GM21737 (cell line): ENCODE results near the gene UNC13D.
"Not testable (repeated sequence)": the region's sequence is repeated elsewhere in the genome, so short reads cannot be mapped to it uniquely, and the experiment has no call there.

Experiments used
- ATAC-seq: cut with Tn5 transposase; IDR thresholded peaks from one replicate; pipeline ENCODE4 v1.9.1; 2021; ENCODE audit warnings: mild to moderate bottlenecking, moderate library complexity; ENCODE audit not compliant: unreplicated experiment

UNC13D gene

GRCh38 chr17:75822119-75822799 lies 21.9 kb downstream of the UNC13D start:
- ATAC-seq = no peak

DNA sequence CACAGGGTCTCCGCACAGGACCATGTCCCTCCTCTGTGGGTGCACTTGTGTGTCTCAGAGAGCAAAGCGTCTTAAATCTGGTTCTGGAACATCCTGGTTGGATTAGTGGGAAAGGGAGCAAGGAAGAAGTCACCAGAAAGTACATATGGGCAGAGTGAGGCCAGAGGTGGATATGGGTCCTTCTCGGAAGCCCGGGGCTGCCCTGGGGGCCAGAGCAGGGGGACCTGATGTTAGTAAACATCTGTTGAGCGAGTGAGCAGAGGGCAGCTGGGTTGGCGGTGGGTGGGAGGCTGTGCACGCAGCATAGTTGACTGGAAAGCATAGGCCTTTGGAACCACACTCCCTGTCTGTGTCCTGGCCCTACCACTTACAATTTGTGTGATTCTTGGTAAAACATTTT lies 22.7 kb downstream of the UNC13D start:
- ATAC-seq = no peak

- ATAC-seq = no peak
Measured at GRCh38 chr17:75820094-75821080, 23.8 kb downstream of the UNC13D start.

DNA sequence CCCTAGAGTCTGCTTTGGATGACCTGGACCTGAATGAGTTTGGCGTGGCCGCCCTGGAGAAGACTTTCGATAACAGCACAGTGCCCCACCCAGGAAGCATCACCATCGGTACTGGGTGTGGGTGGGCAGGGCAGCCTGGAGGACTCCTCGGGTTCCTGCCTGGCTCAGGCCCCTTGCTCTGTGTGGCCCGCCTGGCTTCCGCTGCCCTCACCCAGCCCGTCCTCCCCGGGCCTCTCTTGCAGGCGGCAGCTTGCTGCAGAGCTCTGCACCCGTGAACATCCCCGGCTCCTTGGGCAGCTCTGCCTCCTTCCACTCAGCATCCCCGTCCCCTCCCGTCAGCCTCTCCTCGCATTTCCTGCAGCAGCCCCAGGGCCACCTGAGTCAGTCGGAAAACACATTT lies 24.5 kb downstream of the UNC13D start:
- no peak for ATAC-seq

DNA sequence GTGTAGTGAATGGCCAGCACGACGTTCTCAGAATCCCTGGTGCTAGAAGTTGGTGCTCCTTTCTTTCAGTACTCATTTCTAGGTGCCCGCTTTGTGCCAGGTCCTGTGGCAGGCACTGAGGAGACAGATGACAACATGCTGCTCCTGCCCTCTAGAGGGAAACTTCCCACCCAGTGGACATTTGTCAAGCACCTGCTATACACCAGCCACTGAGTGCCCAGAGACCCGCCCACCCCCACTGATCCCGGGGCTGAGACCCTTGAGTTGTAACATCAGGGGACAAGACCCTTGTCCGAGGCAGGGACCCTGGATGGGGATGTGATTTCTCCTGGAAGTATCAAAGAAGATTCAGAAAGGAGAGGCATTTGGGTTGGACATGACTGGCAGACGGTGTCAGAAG lies 25.1 kb downstream of the UNC13D start:
- no peak for ATAC-seq

- ATAC-seq = no peak
Measured at GRCh38 chr17:75818326-75818885, 25.8 kb downstream of the UNC13D start.

GRCh38 chr17:75817571-75817970 lies 26.6 kb downstream of the UNC13D start:
- ATAC-seq = no peak

DNA sequence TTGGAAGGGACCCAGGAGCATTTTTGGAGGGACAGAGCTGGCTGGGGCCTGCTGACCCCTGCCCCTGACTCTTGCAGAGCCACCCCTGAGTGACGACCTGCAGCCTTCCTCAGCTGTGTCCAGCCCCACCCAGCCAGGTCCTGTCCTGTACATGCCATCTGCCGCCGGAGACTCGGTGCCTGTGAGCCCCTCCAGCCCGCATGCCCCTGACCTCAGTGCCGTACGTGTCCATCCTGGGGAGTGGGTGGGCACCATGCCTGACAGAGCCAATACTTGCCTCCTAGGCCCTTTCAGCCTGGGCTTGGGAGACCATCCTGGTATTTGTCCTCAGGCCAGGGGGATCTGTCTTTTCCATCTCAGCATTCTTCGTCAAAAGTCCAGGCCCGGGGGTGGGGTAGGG lies 27.5 kb downstream of the UNC13D start:
- no peak for ATAC-seq

DNA sequence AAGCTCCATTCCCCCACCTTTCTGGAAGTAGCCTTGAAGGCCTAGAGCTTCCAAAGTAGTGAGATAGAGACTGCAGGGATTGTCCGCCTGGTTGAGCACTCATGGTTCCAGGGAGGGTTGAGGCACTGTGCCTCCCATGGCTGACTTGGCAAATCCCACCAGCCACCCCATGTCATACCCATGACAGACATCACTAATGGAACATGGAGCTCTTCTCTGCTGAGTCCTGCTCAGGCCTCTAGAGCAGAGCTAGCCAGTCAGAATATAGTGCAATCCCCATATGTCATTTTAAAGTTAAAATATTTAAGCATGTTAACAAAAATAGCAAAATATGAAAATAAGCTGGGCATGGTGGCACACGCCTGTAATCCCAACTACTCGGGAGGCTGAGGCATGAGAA lies 28.8 kb downstream of the UNC13D start:
- no peak for ATAC-seq

DNA sequence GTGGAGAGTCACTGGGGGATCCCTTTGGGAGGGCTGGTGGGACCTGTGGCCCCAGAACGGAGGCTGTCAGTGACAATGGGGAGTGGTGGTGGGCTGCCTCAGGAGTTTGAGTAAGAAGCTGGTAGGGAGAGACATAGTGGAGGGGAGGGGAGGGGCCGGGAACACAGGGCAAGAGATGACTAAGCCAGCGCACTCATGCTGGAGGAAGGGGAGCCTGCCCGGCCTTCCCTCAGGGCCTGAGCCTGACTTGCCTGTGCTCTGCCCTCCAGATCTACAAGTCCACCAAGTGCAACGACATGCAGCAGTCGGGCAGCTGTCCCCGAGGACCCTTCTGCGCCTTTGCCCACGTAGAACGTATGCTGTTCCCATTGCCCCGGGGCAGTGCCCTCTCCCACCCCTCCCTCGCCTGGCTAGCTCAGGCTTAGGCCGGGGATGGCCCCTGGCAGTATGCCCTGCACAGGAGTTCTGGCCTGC lies 29.3 kb downstream of the UNC13D start:
- no peak for ATAC-seq

DNA sequence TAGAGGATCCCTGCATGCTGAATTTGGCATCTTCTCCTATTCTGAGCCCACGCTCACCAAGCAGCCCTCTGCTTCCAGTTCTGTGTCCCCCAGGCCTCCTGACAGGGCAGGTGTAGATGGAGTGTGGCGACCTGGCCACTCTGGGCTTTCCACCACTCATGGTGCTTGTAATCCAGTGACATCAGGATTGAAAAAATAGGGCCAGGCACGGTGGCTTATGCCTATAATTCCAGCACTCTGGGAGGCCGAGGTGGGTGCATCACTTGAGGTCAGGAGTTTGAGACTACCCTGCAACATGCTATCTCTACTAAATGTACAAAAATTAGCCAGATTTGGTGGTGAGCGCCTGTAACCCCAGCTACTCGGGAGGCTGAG lies 30.2 kb downstream of the UNC13D start:
- no peak for ATAC-seq

- ATAC-seq = no peak
Measured at GRCh38 chr17:75813081-75814020, 30.9 kb downstream of the UNC13D start.

DNA sequence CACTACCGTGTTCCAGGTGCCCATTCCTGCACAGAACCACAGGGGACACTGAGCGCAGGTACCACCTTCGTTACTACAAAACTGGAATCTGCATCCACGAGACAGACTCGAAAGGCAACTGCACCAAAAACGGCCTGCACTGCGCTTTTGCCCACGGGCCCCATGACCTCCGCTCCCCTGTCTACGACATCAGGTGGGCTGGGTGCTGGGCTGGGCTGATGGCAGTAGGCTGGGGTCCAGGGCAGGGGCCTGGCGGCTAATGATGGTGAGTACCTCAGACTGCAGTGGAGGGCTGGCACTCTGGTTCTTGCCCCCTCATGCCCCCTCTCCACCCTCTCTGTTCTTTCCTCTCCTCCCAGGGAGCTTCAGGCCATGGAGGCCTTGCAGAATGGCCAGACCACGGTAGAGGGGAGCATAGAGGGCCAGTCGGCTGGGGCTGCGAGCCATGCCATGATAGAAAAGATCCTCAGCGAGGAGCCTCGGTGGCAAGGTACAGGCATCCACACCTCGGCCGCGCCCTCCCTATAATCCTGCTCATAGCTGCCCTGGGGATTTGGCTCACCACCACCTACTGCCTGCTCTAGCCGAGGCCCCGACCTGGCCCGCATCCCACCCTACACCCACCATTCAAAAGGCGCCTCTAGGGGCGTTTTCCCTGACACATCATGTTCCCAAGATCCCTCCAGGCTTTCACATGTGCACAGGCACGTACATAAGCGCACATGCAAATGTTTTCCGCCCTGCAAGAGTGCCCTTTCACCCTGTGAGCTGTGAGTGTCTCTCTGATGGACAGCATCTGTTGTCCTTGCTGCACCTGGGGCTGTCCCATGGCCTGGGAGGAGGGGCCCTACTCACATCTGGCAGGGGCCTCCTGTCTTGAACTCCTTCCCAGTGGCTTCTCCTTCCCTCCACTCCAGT lies 31.8 kb downstream of the UNC13D start:
- no peak for ATAC-seq

DNA sequence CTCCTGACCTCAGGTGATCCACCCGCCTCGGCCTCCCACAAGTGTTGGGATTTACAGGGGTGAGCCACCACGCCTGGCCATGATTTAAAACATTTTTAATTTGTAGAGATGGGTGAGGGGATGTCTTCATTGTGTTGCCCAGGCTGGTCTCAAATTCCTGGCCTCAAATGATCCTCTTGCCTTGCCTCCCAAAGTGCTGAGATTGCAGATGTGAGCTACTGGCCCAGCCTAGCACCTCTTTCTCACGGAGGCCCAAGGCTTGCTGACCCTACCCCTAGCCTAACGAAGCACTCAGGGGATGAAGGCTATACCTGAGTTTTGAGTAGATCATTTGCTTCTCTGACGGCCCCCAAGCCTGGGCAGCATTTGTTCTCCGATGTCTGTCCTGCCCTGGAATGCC lies 33.0 kb downstream of the UNC13D start:
- ATAC-seq = no peak

DNA sequence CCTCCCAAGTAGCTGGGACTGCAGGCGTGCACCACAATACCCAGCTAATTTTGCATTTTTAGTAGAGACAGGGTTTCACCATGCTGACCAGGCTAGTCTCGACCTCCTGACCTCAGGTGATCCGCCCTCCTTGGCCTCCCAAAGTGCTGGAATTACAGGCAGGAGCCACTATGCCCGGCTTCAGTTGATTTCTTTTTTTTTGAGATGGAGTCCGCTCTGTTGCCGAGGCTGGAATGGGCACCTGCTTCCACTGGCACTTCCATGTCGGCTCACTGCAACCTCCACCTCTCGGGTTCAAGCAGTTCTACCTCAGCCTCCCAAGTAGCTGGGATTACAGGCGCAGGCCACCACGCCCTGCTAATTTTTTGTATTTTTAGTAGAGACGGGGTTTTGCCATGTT lies 33.4 kb downstream of the UNC13D start:
- not testable (repeated sequence) for ATAC-seq

- ATAC-seq = no peak
Measured at GRCh38 chr17:75810216-75810615, 34.0 kb downstream of the UNC13D start.

GRCh38 chr17:75809631-75810111 lies 34.5 kb downstream of the UNC13D start:
- ATAC-seq = no peak

GRCh38 chr17:75808905-75809621 lies 35.1 kb downstream of the UNC13D start:
- peak; percentile 45 for ATAC-seq

GRCh38 chr17:75808549-75808904 lies 35.7 kb downstream of the UNC13D start:
- ATAC-seq = no peak
